Liver (tissue), 9 donors: ENCODE data around the gene SREBF2. TPM values are rescaled to one million over a fixed set of nuclear protein-coding genes. Genes with fewer than 3 reads are reported as not detected.

Experiments
- DNase-seq: peaks from one replicate; pipeline ENCODE4 v3.0.0-alpha.2; 2017; ENCODE audit warnings: low spot score
- H3K27ac ChIP-seq, 2 donors: one replicate each; pipeline ENCODE4 v1.7.0; 2013; ENCODE audit warnings: inconsistent platforms in 2 of 2, low read length in 2 of 2, control low read depth in 1 of 2, low read depth in 1 of 2, mild to moderate bottlenecking in 1 of 2
- H3K27me3 ChIP-seq, 4 donors: one replicate each; pipeline versions ENCODE4 v1.6.1 to v1.7.0; 2013; ENCODE audit warnings: low read length in 3 of 4, inconsistent platforms in 1 of 4, mild to moderate bottlenecking in 1 of 4, moderate library complexity in 1 of 4; ENCODE audit not compliant: control insufficient read depth in 4 of 4, insufficient read depth in 4 of 4
- H3K36me3 ChIP-seq, 4 donors: one replicate each; pipeline versions ENCODE4 v1.6.1 to v1.7.0; 2013; ENCODE audit warnings: low read length in 3 of 4, mild to moderate bottlenecking in 3 of 4, low read depth in 1 of 4, moderate library complexity in 1 of 4; ENCODE audit not compliant: control insufficient read depth in 4 of 4, insufficient read depth in 3 of 4
- H3K4me1 ChIP-seq, 4 donors: one replicate each; pipeline versions ENCODE4 v1.6.1 to v1.7.0; 2013; ENCODE audit warnings: low read length in 3 of 4, mild to moderate bottlenecking in 3 of 4, moderate library complexity in 1 of 4; ENCODE audit not compliant: control insufficient read depth in 4 of 4, insufficient read depth in 4 of 4
- H3K4me3 ChIP-seq, 3 donors: one replicate each; pipeline versions ENCODE4 v1.6.1 to v1.7.0; 2013; ENCODE audit warnings: low read length in 3 of 3, control low read depth in 1 of 3, low read depth in 1 of 3, mild to moderate bottlenecking in 1 of 3
- H3K9ac ChIP-seq, 2 donors: one replicate each; pipeline ENCODE4 v1.7.0; 2013; ENCODE audit warnings: low read length in 2 of 2, mild to moderate bottlenecking in 2 of 2, moderate library complexity in 2 of 2, control low read depth in 1 of 2, low read depth in 1 of 2
- H3K9me3 ChIP-seq, 4 donors: one replicate each; pipeline versions ENCODE4 v1.6.1 to v1.7.0; 2013; ENCODE audit warnings: low read length in 3 of 4; ENCODE audit not compliant: control insufficient read depth in 4 of 4
- EGR1 ChIP-seq, 2 donors: IDR thresholded peaks; 2 replicates each; pipeline ENCODE4 v1.6.1; 2016 to 2018; ENCODE audit warnings: antibody characterized with exemption in 2 of 2, low read depth in 2 of 2
- FOXA1 ChIP-seq: IDR thresholded peaks from 2 replicates; pipeline ENCODE4 v1.6.1; 2016; ENCODE audit warnings: antibody characterized with exemption
- FOXA2 ChIP-seq: IDR thresholded peaks from 2 replicates; pipeline ENCODE4 v1.6.1; 2016; ENCODE audit warnings: antibody characterized with exemption
- GABPA ChIP-seq, 2 donors: IDR thresholded peaks in 1 of 2; conservative IDR thresholded peaks in 1 of 2; 2 replicates each; pipeline ENCODE4 v1.6.1; 2016; ENCODE audit warnings: antibody characterized with exemption in 2 of 2, mild to moderate bottlenecking in 1 of 2, moderate library complexity in 1 of 2
- HNF4A ChIP-seq, 2 donors: conservative IDR thresholded peaks; 2 replicates each; pipeline ENCODE4 v1.6.1; 2016; ENCODE audit warnings: antibody characterized with exemption in 2 of 2, mild to moderate bottlenecking in 2 of 2
- HNF4G ChIP-seq: IDR thresholded peaks from 2 replicates; pipeline ENCODE4 v1.6.1; 2016; ENCODE audit warnings: antibody characterized with exemption
- RAD21 ChIP-seq, 2 donors: IDR thresholded peaks; 2 replicates each; pipeline ENCODE4 v1.6.1; 2016; ENCODE audit warnings: antibody characterized with exemption in 2 of 2, mild to moderate bottlenecking in 2 of 2
- RXRA ChIP-seq, 2 donors: IDR thresholded peaks; 2 replicates each; pipeline ENCODE4 v1.6.1; 2017 to 2018; ENCODE audit warnings: antibody characterized with exemption in 2 of 2, mild to moderate bottlenecking in 1 of 2
- SP1 ChIP-seq: IDR thresholded peaks from 2 replicates; pipeline ENCODE4 v1.6.1; 2018; ENCODE audit warnings: antibody characterized with exemption, mild to moderate bottlenecking
- TAF1 ChIP-seq: conservative IDR thresholded peaks from 2 replicates; pipeline ENCODE4 v1.6.1; 2016; ENCODE audit warnings: antibody characterized with exemption, mild to moderate bottlenecking
- YY1 ChIP-seq: IDR thresholded peaks from 2 replicates; pipeline ENCODE4 v1.6.1; 2016; ENCODE audit warnings: antibody characterized with exemption, mild to moderate bottlenecking
- WGBS: extraction: QIAGEN DNeasy Blood & Tissue Kit; methylation state at CpG from one replicate; pipeline ENCODE4 v1.1.7; 2013; 5-methylcytosine and 5-hydroxymethylcytosine counted together
- polyA plus RNA-seq, 2 donors: library from polyadenylated mRNA; stranded (reverse) in 1 of 2; unstranded in 1 of 2; fragments of 200-250 nt in 1 of 2; fragments of >200 nt in 1 of 2; fragmentation: Nextera tagmentation in 1 of 2; extraction: Ambion mirVana in 1 of 2; gene quantifications; one replicate each; pipeline versions ENCODE4 v1.2.1 to v1.2.3, GENCODE V29; 2013 to 2015
- total RNA-seq, 2 donors: library from RNA; depleted of rRNA; stranded (reverse); fragments of >200 nt; gene quantifications; one replicate each; pipeline ENCODE4 v1.2.3, GENCODE V29; 2014
- TF ChIP-seq, protein P1 (sequence below): fragments of 150-350 bp; IDR thresholded peaks from 2 replicates; pipeline ENCODE4 v1.5.1; 2017; ENCODE audit warnings: improper control_type of control experiment, low read depth, low read length; ENCODE audit not compliant: missing input control
- TF ChIP-seq, protein P2 (sequence below): IDR thresholded peaks from 2 replicates; pipeline ENCODE4 v1.6.1; 2016; ENCODE audit warnings: antibody characterized with exemption
- TF ChIP-seq, protein P3 (sequence below): IDR thresholded peaks from 2 replicates; pipeline ENCODE4 v1.6.1; 2016; ENCODE audit warnings: antibody characterized with exemption
- TF ChIP-seq, protein P4 (sequence below): IDR thresholded peaks from 2 replicates; pipeline ENCODE4 v1.6.1; 2016; ENCODE audit warnings: antibody characterized with exemption
- TF ChIP-seq, protein P5 (sequence below): IDR thresholded peaks from 2 replicates; pipeline ENCODE4 v1.6.1; 2016; ENCODE audit warnings: antibody characterized with exemption, mild to moderate bottlenecking
- donor health status: healthy.
- donor health status: healthy.
- donor health status: healthy.
- donor health status: healthy.
- donor health status: healthy.

Gene SREBF2
- total and polyA plus RNA-seq, 4 donors, result 18.3 to 69.6 (median 57.3) TPM

DNA sequence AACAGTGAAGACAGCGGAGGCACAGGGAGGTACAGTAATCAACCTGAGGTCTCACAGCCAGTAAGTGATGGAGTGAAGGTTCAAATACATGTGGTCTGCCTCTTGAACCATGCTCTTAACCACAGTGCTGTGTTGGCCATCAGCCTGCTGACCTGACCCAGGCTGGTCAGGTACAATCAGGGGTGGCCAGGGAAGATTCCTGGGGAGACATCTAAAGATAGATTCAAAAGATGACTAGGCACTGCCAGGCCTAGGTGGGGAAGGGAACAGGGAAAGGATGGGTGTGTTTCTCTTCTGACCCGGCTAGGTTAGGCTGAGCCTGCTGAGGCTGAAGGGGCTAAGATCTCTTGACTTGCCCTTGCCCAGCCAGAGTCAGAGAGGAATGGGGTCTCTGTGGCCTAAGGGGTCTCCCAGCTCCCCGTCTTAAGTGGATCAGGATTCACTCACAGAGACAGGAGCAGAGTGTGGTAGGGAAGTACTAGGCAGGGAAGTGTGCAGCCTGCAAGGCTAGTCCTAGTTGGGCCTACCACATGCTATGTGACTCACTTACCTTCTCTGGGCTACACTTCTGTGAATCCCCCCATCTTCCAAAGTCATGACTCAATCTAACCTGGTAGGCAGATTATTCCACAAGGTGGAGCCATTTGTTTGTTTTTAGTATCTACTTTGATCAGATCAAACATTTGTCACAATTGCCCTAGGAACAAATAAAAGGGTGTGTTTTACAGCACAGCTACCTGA is 10.4 kb upstream of the SREBF2 start:
- no peak for TF ChIP-seq FOXA1
- no peak for TF ChIP-seq EGR1 (IDR thresholded peaks at IDR 0.05; ENCODE audit: low read depth in 2 of 2)
- peak; percentile 86 to 91 for TF ChIP-seq RAD21 (IDR thresholded peaks at IDR 0.05)
- TF ChIP-seq, protein P1, sequence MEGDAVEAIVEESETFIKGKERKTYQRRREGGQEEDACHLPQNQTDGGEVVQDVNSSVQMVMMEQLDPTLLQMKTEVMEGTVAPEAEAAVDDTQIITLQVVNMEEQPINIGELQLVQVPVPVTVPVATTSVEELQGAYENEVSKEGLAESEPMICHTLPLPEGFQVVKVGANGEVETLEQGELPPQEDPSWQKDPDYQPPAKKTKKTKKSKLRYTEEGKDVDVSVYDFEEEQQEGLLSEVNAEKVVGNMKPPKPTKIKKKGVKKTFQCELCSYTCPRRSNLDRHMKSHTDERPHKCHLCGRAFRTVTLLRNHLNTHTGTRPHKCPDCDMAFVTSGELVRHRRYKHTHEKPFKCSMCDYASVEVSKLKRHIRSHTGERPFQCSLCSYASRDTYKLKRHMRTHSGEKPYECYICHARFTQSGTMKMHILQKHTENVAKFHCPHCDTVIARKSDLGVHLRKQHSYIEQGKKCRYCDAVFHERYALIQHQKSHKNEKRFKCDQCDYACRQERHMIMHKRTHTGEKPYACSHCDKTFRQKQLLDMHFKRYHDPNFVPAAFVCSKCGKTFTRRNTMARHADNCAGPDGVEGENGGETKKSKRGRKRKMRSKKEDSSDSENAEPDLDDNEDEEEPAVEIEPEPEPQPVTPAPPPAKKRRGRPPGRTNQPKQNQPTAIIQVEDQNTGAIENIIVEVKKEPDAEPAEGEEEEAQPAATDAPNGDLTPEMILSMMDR, result peak; percentile 61
- DNase-seq, result no peak
- H3K4me3 ChIP-seq, result no peak overlapping the region
- whole genome bisulfite sequencing, result 85% methylated on average over 3 of the region's 3 CpGs
- no peaks in the 10 kb centered on the region for H3K4me1 ChIP-seq
- no peaks in the 10 kb centered on the region for H3K27me3 ChIP-seq
- H3K36me3 ChIP-seq, result peaks cover 0 to 4% (median 2%) of the 10 kb centered on the region in 4 donors
- H3K27ac ChIP-seq, result no peak overlapping the region
- no peaks in the 10 kb centered on the region for H3K9me3 ChIP-seq
- H3K9ac ChIP-seq, result no peak overlapping the region

DNA sequence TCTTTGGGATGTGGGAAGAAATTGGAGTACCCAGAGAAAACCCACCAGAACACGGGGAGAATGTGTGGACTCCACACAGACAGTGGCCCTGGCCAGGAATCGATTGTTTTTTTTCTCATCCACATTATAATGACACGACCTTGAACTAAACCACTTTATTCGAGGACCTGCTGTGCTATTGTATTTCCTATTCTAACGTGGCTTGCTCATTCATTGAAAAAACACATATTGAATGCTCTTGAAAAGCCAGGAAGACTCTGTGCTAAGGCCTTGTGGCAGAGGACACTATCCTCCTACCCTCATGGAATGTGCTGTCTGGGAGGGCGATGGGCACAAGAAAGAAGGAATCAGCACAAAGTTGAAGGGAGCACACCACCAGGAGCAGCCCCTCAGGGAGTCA is 9.1 kb upstream of the SREBF2 start:
- WGBS, result 79% methylated on average over 6 of the region's 6 CpGs
- no peak overlapping the region for H3K9ac ChIP-seq

More for the DNA sequence above, 9.1 kb upstream of the SREBF2 start:
- Histone ChIP-seq H3K4me3 (no peak overlapping the region), H3K27me3 (no peaks in the 10 kb centered on the region), H3K36me3 (peaks cover 0 to 4% (median 1%) of the 10 kb centered on the region in 4 donors), H3K27ac (no peak overlapping the region), H3K9me3 (no peaks in the 10 kb centered on the region), H3K4me1 (no peaks in the 10 kb centered on the region)
- TF ChIP-seq EGR1 (IDR thresholded peaks at IDR 0.05; ENCODE audit: low read depth in 2 of 2), result no peak
- TF ChIP-seq FOXA2, result no peak
- no peak for TF ChIP-seq HNF4A (conservative IDR thresholded peaks at IDR 0.05)
- TF ChIP-seq, protein P2, sequence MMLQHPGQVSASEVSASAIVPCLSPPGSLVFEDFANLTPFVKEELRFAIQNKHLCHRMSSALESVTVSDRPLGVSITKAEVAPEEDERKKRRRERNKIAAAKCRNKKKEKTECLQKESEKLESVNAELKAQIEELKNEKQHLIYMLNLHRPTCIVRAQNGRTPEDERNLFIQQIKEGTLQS, result no peak
- no peak for TF ChIP-seq GABPA (IDR thresholded peaks at IDR 0.05 in 1 of 2, conservative IDR thresholded peaks at IDR 0.05 in 1 of 2)
- TF ChIP-seq, protein P3, sequence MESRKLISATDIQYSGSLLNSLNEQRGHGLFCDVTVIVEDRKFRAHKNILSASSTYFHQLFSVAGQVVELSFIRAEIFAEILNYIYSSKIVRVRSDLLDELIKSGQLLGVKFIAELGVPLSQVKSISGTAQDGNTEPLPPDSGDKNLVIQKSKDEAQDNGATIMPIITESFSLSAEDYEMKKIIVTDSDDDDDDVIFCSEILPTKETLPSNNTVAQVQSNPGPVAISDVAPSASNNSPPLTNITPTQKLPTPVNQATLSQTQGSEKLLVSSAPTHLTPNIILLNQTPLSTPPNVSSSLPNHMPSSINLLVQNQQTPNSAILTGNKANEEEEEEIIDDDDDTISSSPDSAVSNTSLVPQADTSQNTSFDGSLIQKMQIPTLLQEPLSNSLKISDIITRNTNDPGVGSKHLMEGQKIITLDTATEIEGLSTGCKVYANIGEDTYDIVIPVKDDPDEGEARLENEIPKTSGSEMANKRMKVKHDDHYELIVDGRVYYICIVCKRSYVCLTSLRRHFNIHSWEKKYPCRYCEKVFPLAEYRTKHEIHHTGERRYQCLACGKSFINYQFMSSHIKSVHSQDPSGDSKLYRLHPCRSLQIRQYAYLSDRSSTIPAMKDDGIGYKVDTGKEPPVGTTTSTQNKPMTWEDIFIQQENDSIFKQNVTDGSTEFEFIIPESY, result no peak
- TF ChIP-seq, protein P1, result no peak
- TF ChIP-seq, protein P4, sequence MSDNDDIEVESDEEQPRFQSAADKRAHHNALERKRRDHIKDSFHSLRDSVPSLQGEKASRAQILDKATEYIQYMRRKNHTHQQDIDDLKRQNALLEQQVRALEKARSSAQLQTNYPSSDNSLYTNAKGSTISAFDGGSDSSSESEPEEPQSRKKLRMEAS, result no peak
- TF ChIP-seq, protein P5, sequence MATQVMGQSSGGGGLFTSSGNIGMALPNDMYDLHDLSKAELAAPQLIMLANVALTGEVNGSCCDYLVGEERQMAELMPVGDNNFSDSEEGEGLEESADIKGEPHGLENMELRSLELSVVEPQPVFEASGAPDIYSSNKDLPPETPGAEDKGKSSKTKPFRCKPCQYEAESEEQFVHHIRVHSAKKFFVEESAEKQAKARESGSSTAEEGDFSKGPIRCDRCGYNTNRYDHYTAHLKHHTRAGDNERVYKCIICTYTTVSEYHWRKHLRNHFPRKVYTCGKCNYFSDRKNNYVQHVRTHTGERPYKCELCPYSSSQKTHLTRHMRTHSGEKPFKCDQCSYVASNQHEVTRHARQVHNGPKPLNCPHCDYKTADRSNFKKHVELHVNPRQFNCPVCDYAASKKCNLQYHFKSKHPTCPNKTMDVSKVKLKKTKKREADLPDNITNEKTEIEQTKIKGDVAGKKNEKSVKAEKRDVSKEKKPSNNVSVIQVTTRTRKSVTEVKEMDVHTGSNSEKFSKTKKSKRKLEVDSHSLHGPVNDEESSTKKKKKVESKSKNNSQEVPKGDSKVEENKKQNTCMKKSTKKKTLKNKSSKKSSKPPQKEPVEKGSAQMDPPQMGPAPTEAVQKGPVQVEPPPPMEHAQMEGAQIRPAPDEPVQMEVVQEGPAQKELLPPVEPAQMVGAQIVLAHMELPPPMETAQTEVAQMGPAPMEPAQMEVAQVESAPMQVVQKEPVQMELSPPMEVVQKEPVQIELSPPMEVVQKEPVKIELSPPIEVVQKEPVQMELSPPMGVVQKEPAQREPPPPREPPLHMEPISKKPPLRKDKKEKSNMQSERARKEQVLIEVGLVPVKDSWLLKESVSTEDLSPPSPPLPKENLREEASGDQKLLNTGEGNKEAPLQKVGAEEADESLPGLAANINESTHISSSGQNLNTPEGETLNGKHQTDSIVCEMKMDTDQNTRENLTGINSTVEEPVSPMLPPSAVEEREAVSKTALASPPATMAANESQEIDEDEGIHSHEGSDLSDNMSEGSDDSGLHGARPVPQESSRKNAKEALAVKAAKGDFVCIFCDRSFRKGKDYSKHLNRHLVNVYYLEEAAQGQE, result no peak
- no peak for TF ChIP-seq FOXA1
- no peak for TF ChIP-seq RXRA (IDR thresholded peaks at IDR 0.05)
- TF ChIP-seq YY1, result no peak
- TF ChIP-seq TAF1, result no peak
- no peak for TF ChIP-seq HNF4G
- no peak for TF ChIP-seq SP1
- DNase-seq, result no peak
